GM08714 (cell line): ENCODE measurements around the gene S1PR5.
A peak's percentile ranks its signal among the peaks of the same experiment; 100 is the strongest.

Experiments
- H3K4me3 ChIP-seq: fragments of 200-500 bp; sonication (Bioruptor generic); 2 replicates; pipeline ENCODE4 v1.5.1; 2014; ENCODE audit warnings: mild to moderate bottlenecking, low read length, inconsistent platforms
- ZNF274 ChIP-seq: IDR thresholded peaks from 2 replicates; pipeline ENCODE4 v1.6.1; 2012; ENCODE audit warnings: mild to moderate bottlenecking, low read depth, low read length

S1PR5 gene

GRCh38 chr19:10514211-10515145, 2.8 kb downstream of the S1PR5 start:
- TF ChIP-seq ZNF274, result no peak
- H3K4me3 ChIP-seq, result no peak overlapping the region

- H3K4me3 ChIP-seq, result no peak overlapping the region
- no peak for TF ChIP-seq ZNF274
These were observed 4.0 kb downstream of the S1PR5 start for GRCh38 chr19:10513223-10513622.

GRCh38 chr19:10510301-10510802, 6.9 kb downstream of the S1PR5 start:
- TF ChIP-seq ZNF274, result no peak
- H3K4me3 ChIP-seq, result no peak overlapping the region

DNA sequence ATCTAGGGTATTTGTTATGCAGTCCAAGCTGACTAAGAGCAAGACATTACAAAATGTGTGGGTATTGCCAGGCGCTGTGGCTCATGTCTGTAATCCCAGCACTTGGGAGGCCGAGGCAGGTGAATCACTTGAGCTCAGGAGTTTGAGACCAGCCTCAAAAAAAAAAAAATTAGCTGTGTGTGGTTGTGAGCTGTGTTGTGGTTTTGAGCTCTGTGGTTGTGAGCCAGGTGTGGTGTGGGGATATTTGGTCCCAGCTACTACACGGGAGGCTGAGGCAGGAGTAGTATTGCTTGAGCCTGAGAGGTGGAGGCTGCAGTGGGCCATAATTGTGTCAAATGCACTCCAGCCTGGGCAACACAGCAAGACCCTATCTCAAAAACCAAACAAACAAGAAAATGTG, 8.5 kb downstream of the S1PR5 start:
- TF ChIP-seq ZNF274, result no peak

GRCh38 chr19:10508036-10508435, 9.2 kb downstream of the S1PR5 start:
- no peak overlapping the region for H3K4me3 ChIP-seq
- no peak for TF ChIP-seq ZNF274

More for the DNA sequence above, 8.5 kb downstream of the S1PR5 start:
- H3K4me3 ChIP-seq, result no peak overlapping the region

- no peak overlapping the region for H3K4me3 ChIP-seq
- TF ChIP-seq ZNF274, result no peak
These were observed 11.5 kb downstream of the S1PR5 start for GRCh38 chr19:10505583-10506229.

DNA sequence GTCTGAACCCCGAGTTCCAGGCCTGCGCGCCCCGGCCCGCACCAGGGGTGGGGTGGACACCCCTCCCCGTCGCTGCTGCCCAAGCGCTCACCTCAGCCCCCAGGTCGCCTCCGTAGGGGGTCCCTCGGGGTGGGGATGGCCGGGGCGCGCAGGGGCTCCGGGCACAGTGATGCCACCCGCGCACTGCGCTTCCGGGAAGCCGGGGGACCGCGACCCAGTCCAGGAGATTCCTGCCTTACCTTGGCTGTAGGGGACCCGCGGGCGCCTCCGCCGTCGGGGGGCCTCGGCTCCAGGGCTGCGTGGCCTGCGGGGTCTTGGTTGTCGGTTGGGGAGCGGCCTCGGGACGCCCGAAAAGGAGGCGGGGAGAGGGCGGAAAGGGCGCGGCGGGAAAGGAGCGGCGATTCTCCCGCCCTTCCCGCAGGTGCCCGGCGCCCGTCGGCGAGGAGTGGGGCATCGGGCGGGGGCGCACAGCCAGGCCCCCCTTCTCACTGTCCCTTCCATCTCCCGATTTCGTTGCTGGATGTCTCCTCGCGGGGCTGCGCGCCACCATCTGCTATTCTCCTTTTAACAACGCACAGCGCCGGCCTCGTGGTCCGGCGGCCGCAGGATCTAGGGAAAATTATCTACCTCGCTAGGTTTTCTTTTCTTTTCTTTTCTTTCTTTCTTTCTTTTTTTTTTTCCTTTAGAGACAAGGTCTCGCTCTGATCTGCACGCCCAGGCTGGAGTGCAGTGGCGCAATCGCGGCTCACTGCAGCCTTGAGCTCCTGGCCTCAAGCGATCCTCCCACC, 14.1 kb downstream of the S1PR5 start, which contains the start of gene KEAP1:
KEAP1 (minus strand) TSS at position 355 of the 788 bp plus-strand sequence. CDS start 3,323 bp downstream, outside the sequence.
- no peak for TF ChIP-seq ZNF274
- H3K4me3 ChIP-seq, result peak within 1 kb of the TSS; percentile 85

DNA sequence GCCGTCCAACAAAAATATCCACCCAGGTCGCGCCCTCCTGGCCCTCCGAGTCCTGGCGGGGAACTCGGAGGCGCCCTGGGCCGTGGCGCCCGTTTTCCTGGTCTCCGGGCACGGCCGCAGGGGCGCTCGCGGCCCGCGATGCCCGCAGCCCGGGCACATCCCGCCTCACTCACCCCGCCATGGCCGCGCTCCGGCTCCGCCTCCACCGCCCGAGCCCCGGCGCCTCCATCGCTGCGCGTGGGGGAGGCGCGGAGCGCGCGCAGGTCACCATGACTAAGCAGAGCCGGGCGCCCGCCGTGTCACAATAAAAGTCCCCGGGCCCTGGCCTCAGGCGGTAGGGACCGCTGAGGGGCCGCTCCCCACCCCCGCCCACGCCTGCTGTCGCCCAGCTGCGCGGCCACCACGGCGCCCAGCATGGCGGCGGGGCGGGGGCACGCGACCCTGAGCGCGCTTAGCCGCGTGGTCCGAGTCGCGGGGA, 14.7 kb downstream of the S1PR5 start:
- peak overlapping the region; percentile 85 for H3K4me3 ChIP-seq
- no peak for TF ChIP-seq ZNF274

- H3K4me3 ChIP-seq, result peak overlapping the region; percentile 85
- TF ChIP-seq ZNF274, result no peak
These were observed 15.2 kb downstream of the S1PR5 start for GRCh38 chr19:10501971-10502523.

- no peak overlapping the region for H3K4me3 ChIP-seq
- no peak for TF ChIP-seq ZNF274
These were observed 17.0 kb downstream of the S1PR5 start for GRCh38 chr19:10500247-10500592.

DNA sequence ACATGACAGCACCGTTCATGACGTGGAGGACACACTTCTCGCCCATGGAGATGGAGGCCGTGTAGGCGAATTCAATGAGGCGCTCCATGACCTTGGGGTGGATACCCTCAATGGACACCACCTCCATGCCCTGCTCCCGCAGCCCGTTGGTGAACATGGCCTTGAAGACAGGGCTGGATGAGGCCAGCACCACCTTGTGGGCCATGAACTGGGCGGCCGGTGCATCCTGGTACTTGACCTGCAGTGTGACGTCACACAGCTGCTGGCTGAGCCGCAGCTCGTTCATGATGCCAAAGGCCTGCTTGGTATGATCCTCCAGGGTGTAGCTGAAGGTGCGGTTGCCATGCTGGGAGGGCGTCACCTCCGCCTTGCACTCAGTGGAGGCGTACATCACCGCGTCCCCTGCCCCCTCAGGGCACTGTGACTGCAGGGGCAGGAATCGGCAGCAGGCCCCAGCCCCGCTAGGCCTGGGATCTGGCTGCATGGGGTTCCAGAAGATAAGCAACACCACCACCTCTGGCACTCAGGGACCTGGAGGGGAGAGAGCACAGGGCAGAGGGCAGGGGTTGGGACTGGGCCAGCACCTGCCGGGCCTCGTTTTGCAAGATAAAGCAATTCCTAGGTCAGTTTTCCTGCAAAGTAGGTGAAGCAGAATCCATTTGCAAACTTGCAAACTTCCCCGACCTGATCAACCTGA, 17.5 kb downstream of the S1PR5 start:
- no peak overlapping the region for H3K4me3 ChIP-seq
- TF ChIP-seq ZNF274, result no peak

GRCh38 chr19:10497371-10497770, 19.9 kb downstream of the S1PR5 start:
- H3K4me3 ChIP-seq, result no peak overlapping the region
- TF ChIP-seq ZNF274, result no peak

DNA sequence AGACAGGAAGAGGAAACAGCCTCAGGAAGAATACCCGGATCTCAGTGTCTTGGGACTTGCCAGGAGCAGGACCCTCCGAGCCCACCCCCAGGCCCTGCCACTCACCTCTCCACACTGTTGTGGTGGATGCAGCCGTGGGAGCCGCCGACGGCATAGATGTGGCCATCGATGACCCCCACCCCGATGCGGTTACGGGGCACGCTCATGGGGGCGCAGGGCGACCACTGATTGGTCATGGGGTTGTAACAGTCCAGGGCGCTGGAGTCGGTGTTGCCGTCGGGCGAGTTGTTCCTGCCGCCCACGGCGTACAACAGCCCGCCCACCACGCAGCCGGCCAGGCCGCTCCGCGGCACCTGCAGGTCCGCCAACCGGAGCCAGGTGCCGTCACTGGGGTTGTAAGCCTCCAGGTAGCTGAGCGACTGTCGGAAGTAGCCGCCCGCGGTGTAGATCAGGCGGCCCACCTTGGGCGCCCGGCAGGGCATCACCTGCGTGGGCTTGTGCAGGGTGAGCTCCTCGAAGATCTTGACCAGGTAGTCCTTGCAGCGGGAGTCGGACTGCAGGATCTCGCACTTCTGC, 25.7 kb downstream of the S1PR5 start:
- no peak for TF ChIP-seq ZNF274
- no peak overlapping the region for H3K4me3 ChIP-seq
